Activated CD8-positive, alpha-beta T cell treated with anti-CD3 and anti-CD28 coated beads for 36 hours (primary cell): ENCODE results near the gene SETD2. TPM values are rescaled to one million over a fixed set of nuclear protein-coding genes. Genes with fewer than 3 reads are reported as not detected.

Experiments used
- ATAC-seq: fragments of 200-7000 bp; cut with Tn5 transposase; one replicate; pipeline ENCODE4 v1.10.0; 2021; ENCODE audit warnings: mild to moderate bottlenecking, moderate library complexity
- CTCF ChIA-PET: fragments of 350-600 bp; sonication (Branson Sonifier 250); formaldehyde crosslinking; loops from one replicate; lab custom pipeline; 2021; ENCODE audit warnings: antibody characterized with exemption; lab: Charles Lee
- POLR2A ChIA-PET: fragments of 350-600 bp; sonication (Branson Sonifier 250); formaldehyde crosslinking; loops from one replicate; lab custom pipeline; 2021; ENCODE audit warnings: antibody characterized with exemption; lab: Charles Lee
- DNase-seq: peaks from one replicate; pipeline ENCODE4 v3.0.0-alpha.2; 2020
- H3K27ac Mint-ChIP-seq: one replicate; pipeline ENCODE4 v1.8.0; 2021; ENCODE audit warnings: mild to moderate bottlenecking, mixed read lengths
- H3K27me3 Mint-ChIP-seq: one replicate; pipeline ENCODE4 v1.8.0; 2021; ENCODE audit warnings: mixed read lengths
- H3K36me3 Mint-ChIP-seq: one replicate; pipeline ENCODE4 v1.8.0; 2021; ENCODE audit warnings: low read depth, mixed read lengths
- H3K4me1 Mint-ChIP-seq: one replicate; pipeline ENCODE4 v1.8.0; 2021; ENCODE audit warnings: low read depth, mixed read lengths
- H3K4me3 Mint-ChIP-seq: one replicate; pipeline ENCODE4 v1.8.0; 2021; ENCODE audit warnings: mild to moderate bottlenecking, moderate library complexity, mixed read lengths
- H3K9me3 Mint-ChIP-seq: one replicate; pipeline ENCODE4 v1.8.0; 2021; ENCODE audit warnings: mixed read lengths
- CTCF ChIP-seq: fragments of 200-600 bp; IDR thresholded peaks from one replicate; pipeline ENCODE4 v1.8.0; 2022; ENCODE audit warnings: antibody characterized with exemption, mild to moderate bottlenecking
- intact Hi-C: fragments of 100-400 bp; cut with micrococcal nuclease; formaldehyde crosslinking; loops from one replicate; pipeline ENCODE4 v1.10.0; 2022
- total RNA-seq, 2 experiments: library from RNA; stranded (reverse); gene quantifications; one replicate each; pipeline ENCODE4 v1.2.3, GENCODE V29; 2021

SETD2 gene
- total RNA-seq, 2 experiments from 2014 or later = 34.7 to 36.1 TPM

DNA sequence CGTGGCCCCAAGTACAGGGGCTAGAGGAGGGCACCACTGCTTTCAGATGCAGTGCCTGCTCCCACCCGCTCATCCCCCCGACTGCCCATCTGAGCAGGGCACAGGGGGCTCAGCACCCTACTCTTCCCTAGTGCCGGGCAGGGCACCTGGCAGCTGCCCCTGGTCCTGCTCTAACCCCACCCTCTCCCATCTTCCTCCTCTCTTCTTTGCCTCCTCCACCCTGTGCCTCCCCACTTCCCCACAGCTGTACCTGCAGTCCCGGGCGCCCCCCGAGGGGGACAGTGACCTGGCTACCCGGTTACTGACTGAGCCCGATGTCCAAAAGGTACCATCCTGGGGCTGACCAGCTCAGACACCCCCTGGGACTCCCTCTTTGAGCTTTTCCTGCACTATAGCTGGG lies 171.7 kb downstream of the SETD2 start:
- Mint-ChIP-seq H3K4me1 (peaks cover 34% of the 10 kb centered on the region), H3K9me3 (no peaks in the 10 kb centered on the region), H3K27ac (no peak overlapping the region), H3K36me3 (peaks cover 14% of the 10 kb centered on the region), H3K27me3 (no peaks in the 10 kb centered on the region), H3K4me3 (no peak overlapping the region)
- TF ChIP-seq CTCF = no peak
- DNase-seq = no peak
- ATAC-seq = no peak
- ChIA-PET CTCF (interaction anchor here (1.5 kb wide), 1 partner anchor 69 kb away, joined by 3 read pairs; no protein-coding TSS in a partner anchor), POLR2A (interaction anchor here (4.6 kb wide), 1 partner anchor 14 kb away, joined by 20 read pairs; no protein-coding TSS in a partner anchor)
- intact Hi-C loops = no loop called here

- Mint-ChIP-seq H3K27ac (no peak overlapping the region), H3K27me3 (no peaks in the 10 kb centered on the region), H3K4me1 (peaks cover 35% of the 10 kb centered on the region), H3K4me3 (no peak overlapping the region), H3K36me3 (peaks cover 14% of the 10 kb centered on the region), H3K9me3 (no peaks in the 10 kb centered on the region)
- intact Hi-C loops = no loop called here
- ChIA-PET CTCF (interaction anchor here (1.5 kb wide), 1 partner anchor 68 kb away, joined by 3 read pairs; no protein-coding TSS in a partner anchor), POLR2A (interaction anchor here (4.6 kb wide), 1 partner anchor 15 kb away, joined by 20 read pairs; no protein-coding TSS in a partner anchor)
- ATAC-seq (no peak), DNase-seq (no peak)
- TF ChIP-seq CTCF = no peak
These were observed 172.3 kb downstream of the SETD2 start for GRCh38 chr3:46991406-46992165.

DNA sequence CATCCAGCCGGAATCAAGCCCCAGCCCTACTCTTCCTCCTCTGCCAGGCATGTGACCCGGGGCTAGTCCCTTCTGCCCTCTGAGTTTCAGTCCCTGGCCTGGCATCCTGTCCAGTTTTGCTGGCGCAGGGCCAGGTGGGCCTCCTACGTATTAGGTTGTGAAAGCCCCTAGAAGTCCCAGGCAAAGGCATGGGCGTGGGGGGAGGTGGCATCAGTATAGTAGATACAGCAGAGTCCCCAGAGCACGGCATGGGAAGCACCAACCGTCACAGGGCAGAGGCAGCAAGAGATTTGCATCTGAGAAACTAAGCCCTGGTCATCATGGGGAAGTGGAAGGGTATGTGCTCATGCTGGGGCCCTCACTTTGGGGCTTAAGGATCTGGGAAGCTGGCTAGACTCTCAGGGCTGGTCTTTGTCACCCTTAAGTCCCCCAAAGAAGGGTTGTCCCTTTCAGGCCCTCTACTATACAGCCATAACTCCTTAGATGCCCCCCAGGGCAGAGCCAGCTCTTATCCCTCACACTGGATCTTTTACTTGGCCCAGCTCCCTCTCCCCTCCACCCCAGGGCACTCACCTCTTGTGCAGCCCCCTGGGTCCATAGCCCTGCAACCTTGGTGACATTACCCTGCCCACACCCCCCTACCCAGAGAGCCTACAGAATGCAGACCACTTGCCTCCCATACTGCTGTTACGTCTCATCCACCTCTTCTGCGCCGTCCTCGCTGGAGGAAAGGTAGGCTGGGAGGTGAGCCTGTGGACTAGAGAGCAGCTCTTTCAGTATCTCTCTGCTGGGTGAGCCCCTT lies 173.1 kb downstream of the SETD2 start:
- H3K36me3 Mint-ChIP-seq = peaks cover 17% of the 10 kb centered on the region
- H3K4me1 Mint-ChIP-seq = peaks cover 43% of the 10 kb centered on the region
- POLR2A ChIA-PET = interaction anchor here (0.6 to 4.6 kb wide), 2 partner anchors 9 to 16 kb away, joined by 3 to 20 read pairs; no protein-coding TSS in a partner anchor

DNA sequence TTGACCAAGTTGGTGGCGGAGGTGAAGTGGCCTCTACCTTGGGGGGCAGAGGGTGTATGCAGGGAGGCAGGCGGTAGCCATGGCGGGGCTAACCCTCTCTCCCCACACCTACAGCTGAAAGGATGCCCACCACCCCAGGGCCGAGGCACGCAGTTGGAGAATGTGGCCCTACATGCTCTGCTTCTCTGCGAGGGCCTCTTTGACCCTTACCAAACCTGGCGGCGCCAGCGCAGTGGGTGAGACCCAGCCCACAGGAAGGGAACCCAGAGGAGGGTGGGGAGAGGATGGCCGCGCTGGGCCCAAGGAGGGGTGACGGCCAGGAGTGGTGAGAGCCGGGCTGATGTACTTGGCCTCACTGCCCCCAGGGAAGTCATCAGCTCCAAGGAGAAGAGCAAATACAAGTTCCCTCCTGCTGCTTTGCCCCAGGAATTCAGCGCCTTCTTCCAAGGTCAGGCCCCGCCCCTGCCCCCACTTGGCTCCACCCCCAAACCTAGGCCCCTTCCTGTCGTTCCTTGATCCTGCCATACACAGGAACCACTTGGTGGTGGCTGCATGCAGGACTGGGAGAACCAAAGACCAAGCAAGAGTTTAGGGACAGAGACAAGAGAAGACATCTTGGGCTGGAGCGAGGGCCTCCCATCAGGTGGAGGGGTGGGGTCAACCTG lies 174.6 kb downstream of the SETD2 start:
- no peak for TF ChIP-seq CTCF
- ChIA-PET POLR2A (interaction anchor here (0.9 to 3.6 kb wide), 3 partner anchors 11 to 60 kb away, joined by 3 to 21 read pairs (median 5); partner anchors contain the start of gene NBEAL2), CTCF (interaction anchor here (1.3 kb wide), 1 partner anchor 67 kb away, joined by 3 read pairs; no protein-coding TSS in a partner anchor)
- intact Hi-C loops = no loop called here
- H3K4me3 Mint-ChIP-seq = no peak overlapping the region
- H3K27ac Mint-ChIP-seq = peak overlapping the region; percentile 89
- no peaks in the 10 kb centered on the region for H3K9me3 Mint-ChIP-seq
- H3K27me3 Mint-ChIP-seq = no peaks in the 10 kb centered on the region
- DNase-seq (no peak), ATAC-seq (no peak)
- H3K4me1 Mint-ChIP-seq = peaks cover 58% of the 10 kb centered on the region
- peaks cover 16% of the 10 kb centered on the region for H3K36me3 Mint-ChIP-seq

More for the DNA sequence above, 173.1 kb downstream of the SETD2 start:
- ATAC-seq (no peak), DNase-seq (no peak)
- H3K9me3 Mint-ChIP-seq = no peaks in the 10 kb centered on the region
- CTCF ChIA-PET = interaction anchor here (1.3 to 1.5 kb wide), 2 partner anchors 67 to 68 kb away, joined by 3 read pairs; no protein-coding TSS in a partner anchor
- H3K27me3 Mint-ChIP-seq = no peaks in the 10 kb centered on the region
- TF ChIP-seq CTCF = no peak
- intact Hi-C loops = no loop called here
- no peak overlapping the region for H3K4me3 Mint-ChIP-seq
- no peak overlapping the region for H3K27ac Mint-ChIP-seq
